K562 (cell line): ENCODE data around the gene NACC1. TPM values are rescaled to one million over a fixed set of nuclear protein-coding genes. Genes with fewer than 3 reads are reported as not detected.

Experiments
- ATAC-seq: fragments of 200-7000 bp; cut with Tn5 transposase; 3 replicates; pipeline ENCODE4 v1.9.1; 2020; ENCODE audit warnings: moderate library complexity
- BruUV-seq: library from RNA; stranded (reverse); fragments of 400-500 nt; replicated peaks from 2 replicates; lab custom pipeline; 2021; lab: Mats Ljungman, UMichigan
- CTCF ChIA-PET: fragments of 300-600 bp; formaldehyde crosslinking; extraction: SDS; loops from one replicate; lab custom pipeline; 2021; ENCODE audit warnings: low intra/inter-chr PET ratio; lab: Yijun Ruan, JAX
- POLR2A ChIA-PET: fragments of 300-600, 350-650 bp; sonication (Branson Sonifier 250); formaldehyde crosslinking; extraction: SDS; loops from one replicate; lab custom pipeline; 2021; ENCODE audit warnings: antibody characterized with exemption, inconsistent platforms; lab: Yijun Ruan, JAX
- DNase-seq, 4 experiments: peaks; one replicate each; pipeline versions ENCODE4 v3.0.0 to v3.0.0-alpha.2; 2011 to 2018; ENCODE audit warnings: low spot score in 3 of 4, mixed read lengths in 3 of 4; ENCODE audit errors: extremely low read depth in 1 of 4
- FAIRE-seq: peaks from 2 replicates; lab custom pipeline; 2011; peaks lifted over from hg19 to GRCh38; lab: Jason Lieb, UNC
- H2AFZ ChIP-seq: 2 replicates; pipeline ENCODE4 v1.6.0; 2011; ENCODE audit warnings: low read depth, low read length, control low read depth, inconsistent platforms
- H3K27ac ChIP-seq: fragments of 200-600 bp; 3 replicates; pipeline ENCODE4 v1.8.0; 2011; ENCODE audit warnings: low read depth, mild to moderate bottlenecking, control low read depth, inconsistent platforms, low read length, moderate library complexity, mixed read lengths; ENCODE audit errors: extremely low read depth
- H3K27me3 ChIP-seq, 2 experiments: fragments of 300-600 bp in 1 of 2; 2 replicates in 1 of 2; 3 replicates in 1 of 2; pipeline versions ENCODE4 v1.6.0 to v1.8.0; 2011; ENCODE audit warnings: inconsistent platforms in 2 of 2, low read length in 2 of 2, mild to moderate bottlenecking in 1 of 2, mixed read lengths in 1 of 2, moderate library complexity in 1 of 2; ENCODE audit not compliant: control insufficient read depth in 2 of 2, insufficient read depth in 2 of 2
- H3K36me3 ChIP-seq: fragments of 300-600 bp; 3 replicates; pipeline ENCODE4 v1.8.0; 2011; ENCODE audit warnings: mild to moderate bottlenecking, low read length, inconsistent platforms; ENCODE audit not compliant: control insufficient read depth, insufficient read depth
- H3K4me1 ChIP-seq, 2 experiments: fragments of 200-600 bp in 1 of 2; replicated peaks in 1 of 2; 2 replicates in 1 of 2; 3 replicates in 1 of 2; pipeline versions ENCODE4 v1.5.1 to v1.8.0; 2011; ENCODE audit warnings: inconsistent platforms in 2 of 2, low read length in 2 of 2, mild to moderate bottlenecking in 1 of 2, mixed read lengths in 1 of 2, moderate library complexity in 1 of 2; ENCODE audit not compliant: control insufficient read depth in 2 of 2, insufficient read depth in 2 of 2
- H3K4me2 ChIP-seq: 2 replicates; pipeline ENCODE4 v1.6.1; 2011; ENCODE audit warnings: low read length, control low read depth, inconsistent platforms, mixed read lengths; ENCODE audit not compliant: insufficient read depth
- H3K4me3 ChIP-seq: fragments of 200-600 bp; sonication (generic), shearing (Covaris generic); 2 replicates; pipeline ENCODE4 v1.5.1; 2016; ENCODE audit warnings: control low read depth, inconsistent platforms
- H3K79me2 ChIP-seq: fragments of 200-600 bp; 3 replicates; pipeline ENCODE4 v1.8.0; 2011; ENCODE audit warnings: low read length, inconsistent platforms; ENCODE audit not compliant: control insufficient read depth, insufficient read depth
- H3K9ac ChIP-seq, 2 experiments: 2 replicates each; pipeline versions ENCODE4 v1.6.0 to v1.6.1; 2011; ENCODE audit warnings: low read depth in 2 of 2, low read length in 2 of 2, control low read depth in 1 of 2, inconsistent platforms in 1 of 2, mild to moderate bottlenecking in 1 of 2, mixed read lengths in 1 of 2; ENCODE audit not compliant: insufficient read depth in 1 of 2
- H3K9me1 ChIP-seq: one replicate; pipeline ENCODE4 v1.6.0; 2011; ENCODE audit warnings: inconsistent platforms, mild to moderate bottlenecking, low read length, moderate library complexity; ENCODE audit not compliant: control insufficient read depth, insufficient read depth
- H3K9me3 ChIP-seq: replicated peaks from 2 replicates; pipeline ENCODE4 v1.5.1; 2011; ENCODE audit warnings: low read depth, low read length, inconsistent platforms; ENCODE audit not compliant: control insufficient read depth, insufficient read depth
- H4K20me1 ChIP-seq: replicated peaks from 2 replicates; pipeline ENCODE4 v1.6.1; 2011; ENCODE audit warnings: low read length, inconsistent platforms, mixed read lengths; ENCODE audit not compliant: control insufficient read depth, insufficient read depth
- BDP1 ChIP-seq: IDR thresholded peaks from 3 replicates; pipeline ENCODE4 v1.6.1; 2011; ENCODE audit not compliant: insufficient read length, insufficient read depth
- EGR1 ChIP-seq: fragments of 450-650 bp; conservative IDR thresholded peaks from 2 replicates; pipeline ENCODE4 v1.6.1; 2017; ENCODE audit warnings: mild to moderate bottlenecking
- HMGXB4 ChIP-seq: sonication (generic); formaldehyde crosslinking; IDR thresholded peaks from 2 replicates; pipeline ENCODE4 v1.8.1; 2023; ENCODE audit warnings: mild to moderate bottlenecking, missing genetic modification reagents
- JUNB ChIP-seq: fragments of 450-650 bp; formaldehyde crosslinking; conservative IDR thresholded peaks from 2 replicates; pipeline ENCODE4 v1.4.0; 2020; ENCODE audit warnings: mild to moderate bottlenecking
- MBD1 ChIP-seq: fragments of 250-450 bp; sonication (Bioruptor Pico); IDR thresholded peaks from 2 replicates; pipeline ENCODE4 v1.8.0; 2022; ENCODE audit warnings: inconsistent platforms
- MEF2A ChIP-seq: IDR thresholded peaks from 2 replicates; pipeline ENCODE4 v1.6.1; 2011; ENCODE audit warnings: low read depth, mild to moderate bottlenecking, low read length, moderate library complexity; ENCODE audit not compliant: control insufficient read depth
- MIER1 ChIP-seq: fragments of 450-650 bp; IDR thresholded peaks from 2 replicates; pipeline ENCODE4 v1.6.1; 2016; ENCODE audit warnings: antibody characterized with exemption, mild to moderate bottlenecking, low read depth
- SPI1 ChIP-seq: IDR thresholded peaks from 2 replicates; pipeline ENCODE4 v1.6.1; 2011; ENCODE audit warnings: low read depth, low read length, control low read depth, borderline replicate concordance
- TFAP4 ChIP-seq: sonication (generic); formaldehyde crosslinking; IDR thresholded peaks from 2 replicates; pipeline ENCODE4 v1.8.0; 2022; ENCODE audit warnings: missing genetic modification reagents, mild to moderate bottlenecking, moderate library complexity, borderline replicate concordance
- TRIM24 ChIP-seq, 2 experiments: fragments of 450-650 bp; IDR thresholded peaks; 2 replicates each; pipeline ENCODE4 v1.6.1; 2016
- VEZF1 ChIP-seq: fragments of 200-800 bp; sonication (Bioruptor generic); IDR thresholded peaks from 2 replicates; pipeline ENCODE4 v1.6.1; 2017; ENCODE audit warnings: missing genetic modification characterization, missing compliant biosample characterization
- ZNF12 ChIP-seq: sonication (generic); formaldehyde crosslinking; IDR thresholded peaks from 2 replicates; pipeline ENCODE4 v1.4.0; 2020; ENCODE audit warnings: mild to moderate bottlenecking, missing genetic modification reagents
- ZNF316 ChIP-seq: fragments of 450-650 bp; IDR thresholded peaks from 2 replicates; pipeline ENCODE4 v1.6.1; 2016
- WGBS: fragments of 100-300 bp; shearing (Covaris generic); methylation state at CpG from one replicate; pipeline ENCODE4 v1.1.6; 2016; ENCODE audit warnings: low coverage, mixed read lengths; ENCODE audit not compliant: insufficient coverage; ENCODE audit errors: missing lambda C conversion rate; 5-methylcytosine and 5-hydroxymethylcytosine counted together
- in situ Hi-C: fragments of 300-500 bp; cut with MboI; formaldehyde crosslinking; loops from 4 replicates; pipeline ENCODE4 v1.15.0; 2018; ENCODE audit warnings: inconsistent platforms, mixed read lengths
- intact Hi-C: fragments of 100-400 bp; cut with micrococcal nuclease; formaldehyde crosslinking; loops from 2 replicates; pipeline ENCODE4 v1.14.2; 2022
- polyA plus RNA-seq, 8 experiments: library from polyadenylated mRNA; depleted of rRNA in 4 of 8; stranded (reverse) in 5 of 8; unstranded in 3 of 8; fragments of >200 nt; fragmentation: Nextera tagmentation in 2 of 8; fragmentation: Illumina TruSeq in 1 of 8; extraction: Ambion mirVana in 2 of 8; extraction: Trizol in 1 of 8; gene quantifications; 2 replicates each; pipeline versions ENCODE4 v1.2.1 to v1.2.3, GENCODE V29; 2011 to 2014; ENCODE audit warnings: inconsistent platforms in 1 of 8, missing spikeins in 1 of 8
- total RNA-seq, 7 experiments: library from RNA; depleted of rRNA in 6 of 7; stranded (reverse); fragments of >200 nt in 6 of 7; fragmentation: Illumina TruSeq in 2 of 7; extraction: Trizol in 2 of 7; gene quantifications; 2 replicates each; pipeline versions ENCODE4 v1.2.1 to v1.2.3, GENCODE V29; 2011 to 2021; ENCODE audit warnings: low replicate concordance in 1 of 7
- TF ChIP-seq, protein P1 (sequence below): fragments of 250-450 bp; sonication (Bioruptor Pico); IDR thresholded peaks from 2 replicates; pipeline ENCODE4 v1.8.0; 2021; ENCODE audit warnings: borderline replicate concordance, mild to moderate bottlenecking, moderate library complexity; ENCODE audit not compliant: poor library complexity, severe bottlenecking

NACC1 gene
- total and polyA plus RNA-seq, 9 of the 15 experiments (the other 6 are each of a cell fraction or from before 2014, with no cell fraction given): 0.04 to 96.6 (median 25.8) TPM

DNA sequence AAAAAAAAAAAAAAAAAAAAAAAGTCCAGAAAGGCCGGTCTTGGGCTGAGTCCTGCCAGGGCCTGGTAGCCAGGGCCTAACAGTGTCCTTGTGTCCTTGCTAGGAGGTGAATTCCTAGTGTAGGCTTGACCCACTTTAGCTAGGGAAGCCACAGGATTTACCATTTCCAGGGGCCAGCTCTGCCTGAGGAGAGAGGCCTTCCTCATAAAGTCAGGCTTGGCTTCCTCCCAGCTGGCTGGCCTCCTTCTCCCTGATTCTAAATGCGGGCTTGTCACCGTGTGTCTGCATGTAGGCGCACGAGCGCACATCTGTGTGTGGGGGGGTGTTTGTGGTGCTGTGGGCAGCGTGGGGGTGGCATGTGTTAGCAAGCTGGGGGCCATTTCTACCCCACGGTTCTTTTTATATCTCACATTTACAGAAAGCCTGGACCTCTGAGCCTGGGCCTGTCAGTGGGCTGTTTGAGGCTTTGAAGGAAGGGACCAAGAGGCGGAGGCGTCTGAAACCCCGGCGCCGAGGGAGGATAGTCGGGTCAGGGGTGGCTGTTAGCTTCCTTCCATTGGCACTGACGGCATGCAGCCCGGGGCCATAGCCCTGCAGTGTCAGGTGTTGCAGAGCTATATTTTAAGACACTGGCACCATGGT lies 63.8 kb downstream of the NACC1 start:
- Histone ChIP-seq H3K4me2 (no peak overlapping the region), H3K79me2 (no peaks in the 10 kb centered on the region), H3K9ac (peak overlapping the region in 1 of 2 experiments; percentile 66; a peak in 2 of 4 replicates), H3K36me3 (no peaks in the 10 kb centered on the region), H3K27me3 (no peaks in the 10 kb centered on the region), H3K4me1 (peaks cover 0 to 15% of the 10 kb centered on the region in 2 experiments; a peak in 3 of 5 replicates), H4K20me1 (no peaks in the 10 kb centered on the region), H2AFZ (peak overlapping the region; percentile 58), H3K27ac (no peak overlapping the region), H3K4me3 (no peak overlapping the region), H3K9me1 (no peaks in the 10 kb centered on the region), H3K9me3 (no peaks in the 10 kb centered on the region)
- peak; percentile 64 for ATAC-seq
- 50% methylated on average over 16 of the region's 16 CpGs for WGBS
- CTCF ChIA-PET: interaction anchor here (0.6 kb wide), 1 partner anchor 101 kb away, joined by 3 read pairs; no protein-coding TSS in a partner anchor
- BruUV-seq: no TSS peak
- FAIRE-seq: peak; percentile 51
- intact Hi-C loops (no loop called here), in situ Hi-C loops (no loop called here)
- DNase-seq: peak in 3 of 4 experiments; percentile 16 to 31 (median 27)
- POLR2A ChIA-PET: interaction anchor here (0.6 to 2.7 kb wide), 3 partner anchors 15 to 32 kb away, joined by 3 to 11 read pairs (median 7); no protein-coding TSS in a partner anchor
- TF ChIP-seq BDP1 (no peak), MBD1 (CRISPR knock-in tag) (no peak), VEZF1 (CRISPR knock-in tag) (peak; percentile 69; the same call in 1 of the 2 replicates), EGR1 (peak; percentile 50), HMGXB4 (CRISPR knock-in tag) (no peak), ZNF12 (CRISPR knock-in tag) (no peak), JUNB (CRISPR knock-in tag) (no peak), TFAP4 (peak; percentile 37; the same call in 1 of the 2 replicates), MEF2A (no peak), ZNF316 (no peak), SPI1 (peak; percentile 5; the same call in 1 of the 2 replicates), MIER1 (no peak), TRIM24 (IDR thresholded peaks at IDR 0.05) (no peak)
- TF ChIP-seq, protein P1, sequence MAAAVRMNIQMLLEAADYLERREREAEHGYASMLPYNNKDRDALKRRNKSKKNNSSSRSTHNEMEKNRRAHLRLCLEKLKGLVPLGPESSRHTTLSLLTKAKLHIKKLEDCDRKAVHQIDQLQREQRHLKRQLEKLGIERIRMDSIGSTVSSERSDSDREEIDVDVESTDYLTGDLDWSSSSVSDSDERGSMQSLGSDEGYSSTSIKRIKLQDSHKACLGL (CRISPR knock-in tag): no peak
